Epithelial cell of prostate (primary cell): Measurements from ENCODE around the gene PBX3.

Experiments
- DNase-seq: peaks from one replicate; pipeline ENCODE4 v3.0.0-alpha.2; 2011; ENCODE audit warnings: low read depth, low spot score
- H3K27ac ChIP-seq: fragments of 450-650 bp; 2 replicates; pipeline ENCODE4 v1.5.1; 2017; ENCODE audit warnings: mild to moderate bottlenecking

Gene PBX3

GRCh38 chr9:125852386-125852785 lies 105.2 kb downstream of the PBX3 start:
- no peak overlapping the region for H3K27ac ChIP-seq
- no peak for DNase-seq

DNA sequence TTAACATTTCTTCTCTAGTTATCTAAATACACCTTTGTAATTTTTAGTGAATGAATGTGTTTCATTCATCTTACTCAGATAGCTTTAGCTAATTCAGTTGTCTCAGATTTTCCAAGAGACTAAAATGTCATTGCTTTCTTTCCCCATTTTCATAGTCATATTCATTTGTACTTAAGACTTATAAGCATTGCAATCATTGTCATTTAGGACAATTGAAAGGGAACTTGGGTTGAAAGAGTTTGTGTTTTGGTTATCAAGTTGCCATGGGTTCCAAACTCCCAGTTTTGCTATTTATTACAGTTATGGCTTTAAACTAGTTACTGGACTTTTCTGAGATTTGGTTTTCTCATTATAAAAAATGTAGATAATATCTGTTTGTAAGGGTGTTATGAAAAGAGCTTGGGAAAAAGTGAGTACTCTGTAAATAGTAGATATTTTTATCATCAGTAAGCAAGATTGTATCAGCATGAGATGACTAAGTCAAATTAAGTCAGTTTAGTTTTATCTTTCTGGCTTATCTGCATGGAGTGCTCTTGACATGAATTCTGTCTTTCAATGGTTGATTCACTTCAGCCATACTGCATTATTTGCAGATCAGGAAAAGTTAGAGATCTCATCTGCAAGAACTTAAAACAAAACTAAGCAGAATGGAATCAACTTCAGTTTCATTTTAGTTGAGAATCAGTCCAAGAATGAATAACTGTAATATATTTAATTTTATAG lies 107.5 kb downstream of the PBX3 start:
- no peak overlapping the region for H3K27ac ChIP-seq
- DNase-seq: no peak

GRCh38 chr9:125856331-125856730 lies 109.2 kb downstream of the PBX3 start:
- DNase-seq: no peak
- no peak overlapping the region for H3K27ac ChIP-seq

- no peak for DNase-seq
- H3K27ac ChIP-seq: peak overlapping the region; percentile 4
Observed at GRCh38 chr9:125861405-125862058, 114.4 kb downstream of the PBX3 start.

DNA sequence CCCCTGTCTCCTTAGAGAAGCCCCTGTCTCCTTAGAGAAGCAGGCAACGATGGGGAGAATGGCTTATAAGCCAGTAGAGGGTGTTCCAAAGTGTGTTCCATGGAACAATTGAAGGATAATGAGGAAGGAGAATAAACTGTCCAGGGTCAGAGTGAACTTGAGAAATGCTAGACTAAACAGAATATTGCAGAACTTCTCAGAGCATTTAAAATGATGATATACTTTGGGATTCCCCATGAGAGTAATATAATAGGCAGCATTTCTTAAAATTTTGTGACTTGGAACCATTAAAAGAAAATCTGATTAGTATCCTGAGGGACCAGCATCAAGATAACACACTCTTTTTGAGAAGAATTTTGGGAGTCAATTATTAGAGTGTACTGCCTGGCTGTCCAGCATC lies 116.8 kb downstream of the PBX3 start:
- no peak overlapping the region for H3K27ac ChIP-seq
- no peak for DNase-seq

GRCh38 chr9:125867751-125868415 lies 120.7 kb downstream of the PBX3 start:
- no peak for DNase-seq
- no peak overlapping the region for H3K27ac ChIP-seq

- no peak overlapping the region for H3K27ac ChIP-seq
- DNase-seq: no peak
Observed at GRCh38 chr9:125878164-125878631, 131.0 kb downstream of the PBX3 start.

GRCh38 chr9:125881042-125881441 lies 133.9 kb downstream of the PBX3 start:
- H3K27ac ChIP-seq: no peak overlapping the region
- DNase-seq: no peak

DNA sequence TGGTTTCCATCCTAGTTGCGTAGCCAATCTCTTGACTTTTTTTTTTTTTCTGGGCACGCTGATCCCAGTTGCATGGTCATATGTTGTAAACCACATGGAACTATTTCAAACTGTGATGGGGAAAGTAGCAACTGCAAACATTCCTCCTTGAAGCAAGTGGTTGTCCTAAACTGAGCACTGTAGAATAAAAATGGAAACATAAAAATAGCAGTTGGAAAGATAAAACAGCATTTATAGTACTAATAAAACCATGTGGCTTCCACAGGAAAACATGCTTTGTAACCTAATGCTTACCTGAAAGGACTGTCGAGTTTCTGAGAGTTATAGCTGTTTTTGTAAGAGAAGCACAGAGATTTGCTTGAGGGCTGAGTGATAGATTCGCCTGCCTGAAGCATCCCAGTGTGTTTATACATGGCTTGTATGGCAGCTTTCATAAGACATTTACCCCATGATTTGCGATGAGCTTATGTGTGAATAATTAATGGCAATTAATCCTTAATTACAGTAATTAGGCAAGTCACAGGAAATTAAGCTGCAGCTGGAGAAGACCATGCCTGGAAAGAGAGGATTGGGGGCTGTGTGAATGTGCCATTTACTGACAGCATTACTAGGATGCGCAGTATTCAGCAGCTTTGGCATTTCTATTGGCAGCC lies 136.5 kb downstream of the PBX3 start:
- no peak for DNase-seq
- no peak overlapping the region for H3K27ac ChIP-seq

- DNase-seq: no peak
- H3K27ac ChIP-seq: no peak overlapping the region
Observed at GRCh38 chr9:125884218-125884595, 137.0 kb downstream of the PBX3 start.

GRCh38 chr9:125885405-125886034 lies 138.3 kb downstream of the PBX3 start:
- no peak overlapping the region for H3K27ac ChIP-seq
- no peak for DNase-seq

GRCh38 chr9:125886365-125886764 lies 139.2 kb downstream of the PBX3 start:
- DNase-seq: no peak
- H3K27ac ChIP-seq: no peak overlapping the region

DNA sequence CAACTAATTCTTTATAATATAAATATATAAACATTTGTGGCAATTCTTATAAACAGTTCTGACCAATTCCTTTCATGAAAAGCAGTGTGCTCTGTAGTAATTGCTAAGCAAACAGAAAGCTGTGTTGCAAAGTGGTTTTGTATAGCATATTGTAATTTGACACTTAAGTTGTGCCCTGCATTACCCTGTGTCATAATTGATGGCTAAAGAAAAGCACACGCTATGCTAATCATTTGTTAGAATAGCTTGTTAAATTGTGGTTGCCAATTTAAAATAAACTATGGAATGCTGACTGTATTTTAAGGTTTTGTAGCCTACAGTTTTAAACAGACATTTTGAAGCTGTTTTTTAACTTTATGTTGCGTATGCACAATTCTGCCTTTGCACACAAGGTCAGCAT lies 140.0 kb downstream of the PBX3 start:
- DNase-seq: no peak
- no peak overlapping the region for H3K27ac ChIP-seq

GRCh38 chr9:125888211-125888610 lies 141.0 kb downstream of the PBX3 start:
- H3K27ac ChIP-seq: peak overlapping the region; percentile 2

DNA sequence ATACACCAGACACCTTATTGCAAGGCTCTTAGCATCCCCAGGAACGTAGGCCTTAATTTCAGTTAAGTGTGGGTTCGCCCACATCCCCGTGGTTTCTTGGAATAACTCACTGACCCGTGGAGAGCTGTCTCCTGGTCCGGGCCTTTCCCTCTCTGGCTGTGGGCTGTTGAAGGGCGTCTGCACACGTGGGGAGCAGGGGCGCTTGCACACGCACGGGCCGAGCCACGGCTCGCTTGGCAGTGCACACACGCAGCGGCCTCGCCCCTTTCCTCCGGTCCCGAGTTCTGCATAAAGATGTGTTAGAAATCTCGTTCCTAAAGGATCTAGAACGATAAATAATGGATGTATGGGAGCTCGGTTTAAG lies 141.9 kb downstream of the PBX3 start:
- no peak overlapping the region for H3K27ac ChIP-seq
- DNase-seq: no peak

More at GRCh38 chr9:125888211-125888610, 141.0 kb downstream of the PBX3 start:
- no peak for DNase-seq

DNA sequence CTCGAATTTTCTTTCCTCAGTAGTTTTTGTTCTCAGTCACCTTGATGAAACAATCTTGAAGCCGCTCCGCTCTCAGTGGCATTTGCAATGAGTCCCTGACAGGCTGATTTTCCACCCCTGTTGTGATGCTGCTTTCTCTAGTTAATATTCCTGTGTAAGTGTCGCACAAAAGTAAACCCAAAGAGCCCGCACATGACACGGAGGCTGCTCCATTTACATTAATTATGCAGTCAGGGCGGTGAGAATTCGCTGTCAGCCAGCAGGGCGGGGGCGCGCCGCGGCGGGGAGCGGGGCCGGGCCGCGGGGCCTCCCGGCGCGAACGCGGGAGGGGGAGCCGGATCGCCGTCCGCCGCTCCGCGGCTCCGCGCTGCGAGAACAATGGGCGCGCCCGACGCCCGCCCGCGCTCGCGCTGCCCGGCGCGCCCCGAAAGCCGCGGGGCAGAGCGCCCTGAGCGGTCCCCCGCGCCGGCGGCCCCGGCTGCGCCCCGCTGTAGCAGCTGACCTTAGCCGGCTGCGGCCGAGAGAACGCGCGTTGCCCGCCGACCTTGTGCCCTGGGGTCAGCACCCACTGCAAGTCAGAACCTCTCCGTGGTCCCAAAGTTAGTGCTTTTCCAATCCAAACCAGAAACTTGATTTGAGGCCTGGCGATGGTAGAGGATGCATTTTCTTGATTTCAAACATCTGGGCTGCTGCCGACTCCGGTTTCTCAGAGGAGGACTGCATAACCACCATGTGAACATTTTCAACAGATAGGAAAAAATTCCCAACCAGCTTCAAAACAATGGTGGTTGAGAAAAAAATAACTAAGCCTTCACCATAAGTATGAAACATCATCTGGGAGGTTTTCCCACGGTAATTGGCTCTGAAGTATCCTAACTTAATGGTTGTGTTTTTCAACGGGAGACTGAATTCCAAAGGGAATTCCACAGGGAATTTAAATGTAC lies 142.6 kb downstream of the PBX3 start:
- DNase-seq: no peak

GRCh38 chr9:125890826-125891225 lies 143.7 kb downstream of the PBX3 start:
- H3K27ac ChIP-seq: no peak overlapping the region
- DNase-seq: no peak

More for the DNA sequence above, 142.6 kb downstream of the PBX3 start:
- H3K27ac ChIP-seq: no peak overlapping the region

GRCh38 chr9:125893277-125893676 lies 146.1 kb downstream of the PBX3 start:
- H3K27ac ChIP-seq: no peak overlapping the region
- no peak for DNase-seq

GRCh38 chr9:125894566-125894965 lies 147.4 kb downstream of the PBX3 start:
- H3K27ac ChIP-seq: no peak overlapping the region
- DNase-seq: no peak
